GM12873 (cell line): ENCODE results near the gene PBXIP1.

Experiments used
- CTCF ChIP-seq: IDR thresholded peaks from 2 replicates; pipeline ENCODE4 v1.5.1; 2012; ENCODE audit warnings: low read depth, mild to moderate bottlenecking, moderate library complexity, low read length, control low read depth; ENCODE audit not compliant: insufficient read depth; ENCODE audit errors: missing control alignments

The PBXIP1 gene

GRCh38 chr1:154956544-154956941 is 644 bp upstream of the PBXIP1 start:
- TF ChIP-seq CTCF = no peak

DNA sequence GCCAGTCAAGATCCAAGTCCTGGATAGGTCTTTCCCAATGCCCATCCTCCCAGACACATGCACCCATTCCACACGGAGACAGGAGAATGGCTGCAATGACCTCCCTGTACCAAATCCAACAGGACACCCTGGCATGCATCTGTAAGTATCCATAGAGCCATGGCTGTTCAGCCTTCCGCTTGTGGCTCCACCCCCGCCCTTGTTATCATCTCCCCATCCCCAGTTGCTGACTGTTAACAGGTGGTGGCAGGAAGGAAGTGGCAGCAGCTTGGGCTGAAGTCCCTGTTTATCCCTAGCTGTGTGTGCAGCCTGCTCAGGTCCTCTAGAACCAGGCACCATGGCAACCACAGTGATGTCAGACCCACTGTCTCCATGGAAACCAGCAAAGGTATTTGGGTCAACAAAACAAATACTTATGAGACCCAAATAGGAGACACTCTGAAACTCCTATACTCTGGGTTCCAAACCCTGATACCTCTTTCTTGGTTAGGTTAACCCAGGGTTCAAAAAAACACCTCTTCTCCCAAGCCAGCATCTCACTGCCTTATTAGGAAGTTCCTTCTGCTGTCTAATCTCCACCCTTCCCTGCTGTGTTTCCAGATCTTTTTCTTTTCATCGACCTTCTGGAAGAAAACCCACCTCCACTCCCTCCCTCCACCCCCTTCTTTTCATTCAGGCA is 721 bp downstream of the PBXIP1 start:
- TF ChIP-seq CTCF = no peak

GRCh38 chr1:154954541-154954940 is 1.4 kb downstream of the PBXIP1 start:
- no peak for TF ChIP-seq CTCF

DNA sequence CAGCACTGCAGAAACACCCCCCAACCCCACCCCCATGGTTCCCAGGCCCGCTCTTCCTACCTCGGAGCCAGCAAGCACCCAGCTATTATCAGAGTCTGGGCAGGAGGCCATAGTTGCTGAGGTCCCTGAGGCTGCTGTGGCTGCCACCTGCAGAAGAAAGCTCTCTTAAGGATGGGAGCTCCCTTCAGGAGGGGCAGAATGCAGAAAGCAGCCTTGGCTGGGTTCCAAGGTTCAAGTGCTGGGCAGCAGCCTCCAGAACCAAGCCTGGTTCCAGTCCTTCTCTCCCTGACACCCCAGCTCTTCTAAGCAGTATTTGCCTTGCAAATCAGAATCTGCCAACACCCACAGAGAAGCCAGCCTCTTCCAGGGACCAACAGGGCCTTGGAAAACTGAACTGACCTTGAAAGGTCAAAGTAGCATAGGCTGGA is 2.3 kb downstream of the PBXIP1 start:
- TF ChIP-seq CTCF = no peak

- no peak for TF ChIP-seq CTCF
Observed at GRCh38 chr1:154952664-154953063, 3.2 kb downstream of the PBXIP1 start.

DNA sequence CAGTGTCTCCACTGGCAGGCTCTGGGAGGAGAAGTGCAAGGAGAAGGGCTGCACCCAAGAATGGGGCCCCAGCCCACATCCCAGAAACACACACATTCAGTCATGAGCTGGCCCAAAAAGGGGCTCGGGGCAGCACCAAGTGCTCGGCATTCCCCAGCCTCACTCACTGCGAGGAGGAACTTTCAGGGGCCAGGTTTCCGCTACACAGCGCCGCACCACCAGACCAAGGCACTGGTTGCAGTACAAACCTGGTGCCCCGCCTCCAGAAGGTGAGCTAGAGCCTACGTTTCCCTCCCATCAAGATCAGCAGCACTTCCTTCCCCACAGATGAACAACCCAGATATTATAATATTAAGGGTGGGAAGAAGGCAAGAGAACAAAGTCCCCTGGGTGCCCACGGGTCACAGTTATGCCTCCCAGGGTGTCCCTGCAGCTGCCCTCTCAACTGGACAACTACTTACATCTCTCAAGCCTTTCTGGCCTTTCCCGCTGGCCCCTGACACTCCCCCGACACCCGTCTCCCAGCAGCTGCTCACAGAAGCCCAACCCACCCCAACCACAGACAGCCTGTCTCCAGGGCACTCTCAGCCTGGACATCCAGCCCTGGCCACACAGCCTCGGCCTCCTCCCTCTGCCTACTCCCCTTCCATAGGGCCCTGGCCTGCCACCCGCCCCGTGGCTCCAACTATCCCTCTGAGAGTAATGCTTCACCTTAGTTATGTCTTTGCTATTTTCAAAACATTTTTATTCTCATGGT is 3.8 kb downstream of the PBXIP1 start:
- no peak for TF ChIP-seq CTCF

GRCh38 chr1:154948079-154948478 is 7.8 kb downstream of the PBXIP1 start:
- no peak for TF ChIP-seq CTCF
